CD4-positive, alpha-beta T cell treated with Interferon gamma for 1 hour (primary cell): ENCODE results near the gene FCER2.
"Not testable (repeated sequence)": the region's sequence is repeated elsewhere in the genome, so short reads cannot be mapped to it uniquely, and the experiment has no call there.

Source experiments
- DNase-seq: peaks from one replicate; pipeline ENCODE4 v3.0.0-alpha.2; 2020

Gene FCER2

GRCh38 chr19:7701654-7702457 is at the start of gene FCER2:
Gene FCER2 (minus strand): TSS chr19:7702131. CDS start chr19:7699760, 2,371 bp downstream.
- DNase-seq: peak; percentile 64

- peak; percentile 57 for DNase-seq
Observed at GRCh38 chr19:7751157-7751783, 49.3 kb upstream of the FCER2 start.

- DNase-seq: peak; percentile 25
Observed at GRCh38 chr19:7748756-7749155, 46.8 kb upstream of the FCER2 start.

- no peak for DNase-seq
Observed at GRCh38 chr19:7748171-7748570, 46.2 kb upstream of the FCER2 start.

- no peak for DNase-seq
Observed at GRCh38 chr19:7746903-7747884, 45.3 kb upstream of the FCER2 start, which contains the start of gene CD209. Gene CD209 (minus strand): TSS chr19:7747534. CDS start chr19:7747511, 23 bp downstream.

GRCh38 chr19:7746306-7746705 is 44.4 kb upstream of the FCER2 start:
- not testable (repeated sequence) for DNase-seq

- DNase-seq: no peak
Observed at GRCh38 chr19:7744871-7745650, 43.1 kb upstream of the FCER2 start.

GRCh38 chr19:7744199-7744786 is 42.4 kb upstream of the FCER2 start:
- no peak for DNase-seq

- DNase-seq: no peak
Observed at GRCh38 chr19:7743425-7743841, 41.5 kb upstream of the FCER2 start.

- DNase-seq: no peak
Observed at GRCh38 chr19:7742991-7743390, 41.1 kb upstream of the FCER2 start.

GRCh38 chr19:7742575-7742974 is 40.6 kb upstream of the FCER2 start:
- no peak for DNase-seq

- DNase-seq: no peak
Observed at GRCh38 chr19:7740682-7741054, 38.7 kb upstream of the FCER2 start.

- no peak for DNase-seq
Observed at GRCh38 chr19:7739801-7740681, 38.1 kb upstream of the FCER2 start.

- DNase-seq: no peak
Observed at GRCh38 chr19:7739211-7739755, 37.4 kb upstream of the FCER2 start.

GRCh38 chr19:7738023-7738422 is 36.1 kb upstream of the FCER2 start:
- no peak for DNase-seq

- DNase-seq: no peak
Observed at GRCh38 chr19:7737215-7737614, 35.3 kb upstream of the FCER2 start.

- DNase-seq: no peak
Observed at GRCh38 chr19:7736148-7736547, 34.2 kb upstream of the FCER2 start.

- DNase-seq: no peak
Observed at GRCh38 chr19:7734220-7735203, 32.6 kb upstream of the FCER2 start.

GRCh38 chr19:7733376-7733775 is 31.4 kb upstream of the FCER2 start:
- no peak for DNase-seq
